Liver (tissue), 9 donors: Measurements from ENCODE around the gene RANBP3. TPM values are rescaled to one million over a fixed set of nuclear protein-coding genes. Genes with fewer than 3 reads are reported as not detected.

Experiments used
- DNase-seq: peaks from one replicate; pipeline ENCODE4 v3.0.0-alpha.2; 2017; ENCODE audit warnings: low spot score
- H3K27ac ChIP-seq, 2 donors: one replicate each; pipeline ENCODE4 v1.7.0; 2013; ENCODE audit warnings: inconsistent platforms in 2 of 2, low read length in 2 of 2, control low read depth in 1 of 2, low read depth in 1 of 2, mild to moderate bottlenecking in 1 of 2
- H3K27me3 ChIP-seq, 4 donors: one replicate each; pipeline versions ENCODE4 v1.6.1 to v1.7.0; 2013; ENCODE audit warnings: low read length in 3 of 4, inconsistent platforms in 1 of 4, mild to moderate bottlenecking in 1 of 4, moderate library complexity in 1 of 4; ENCODE audit not compliant: control insufficient read depth in 4 of 4, insufficient read depth in 4 of 4
- H3K36me3 ChIP-seq, 4 donors: one replicate each; pipeline versions ENCODE4 v1.6.1 to v1.7.0; 2013; ENCODE audit warnings: low read length in 3 of 4, mild to moderate bottlenecking in 3 of 4, low read depth in 1 of 4, moderate library complexity in 1 of 4; ENCODE audit not compliant: control insufficient read depth in 4 of 4, insufficient read depth in 3 of 4
- H3K4me1 ChIP-seq, 4 donors: one replicate each; pipeline versions ENCODE4 v1.6.1 to v1.7.0; 2013; ENCODE audit warnings: low read length in 3 of 4, mild to moderate bottlenecking in 3 of 4, moderate library complexity in 1 of 4; ENCODE audit not compliant: control insufficient read depth in 4 of 4, insufficient read depth in 4 of 4
- H3K4me3 ChIP-seq, 3 donors: one replicate each; pipeline versions ENCODE4 v1.6.1 to v1.7.0; 2013; ENCODE audit warnings: low read length in 3 of 3, control low read depth in 1 of 3, low read depth in 1 of 3, mild to moderate bottlenecking in 1 of 3
- H3K9ac ChIP-seq, 2 donors: one replicate each; pipeline ENCODE4 v1.7.0; 2013; ENCODE audit warnings: low read length in 2 of 2, mild to moderate bottlenecking in 2 of 2, moderate library complexity in 2 of 2, control low read depth in 1 of 2, low read depth in 1 of 2
- H3K9me3 ChIP-seq, 4 donors: one replicate each; pipeline versions ENCODE4 v1.6.1 to v1.7.0; 2013; ENCODE audit warnings: low read length in 3 of 4; ENCODE audit not compliant: control insufficient read depth in 4 of 4
- ATF3 ChIP-seq: IDR thresholded peaks from 2 replicates; pipeline ENCODE4 v1.6.1; 2016; ENCODE audit warnings: antibody characterized with exemption
- CTCF ChIP-seq: fragments of 150-350 bp; IDR thresholded peaks from 2 replicates; pipeline ENCODE4 v1.5.1; 2017; ENCODE audit warnings: improper control_type of control experiment, low read depth, low read length; ENCODE audit not compliant: missing input control
- FOXA1 ChIP-seq: IDR thresholded peaks from 2 replicates; pipeline ENCODE4 v1.6.1; 2016; ENCODE audit warnings: antibody characterized with exemption
- FOXA2 ChIP-seq: IDR thresholded peaks from 2 replicates; pipeline ENCODE4 v1.6.1; 2016; ENCODE audit warnings: antibody characterized with exemption
- HNF4G ChIP-seq: IDR thresholded peaks from 2 replicates; pipeline ENCODE4 v1.6.1; 2016; ENCODE audit warnings: antibody characterized with exemption
- JUND ChIP-seq, 2 donors: IDR thresholded peaks; 2 replicates each; pipeline ENCODE4 v1.6.1; 2016; ENCODE audit warnings: antibody characterized with exemption in 2 of 2
- NR2F2 ChIP-seq: IDR thresholded peaks from 2 replicates; pipeline ENCODE4 v1.6.1; 2016; ENCODE audit warnings: antibody characterized with exemption
- RAD21 ChIP-seq, 2 donors: IDR thresholded peaks; 2 replicates each; pipeline ENCODE4 v1.6.1; 2016; ENCODE audit warnings: antibody characterized with exemption in 2 of 2, mild to moderate bottlenecking in 2 of 2
- REST ChIP-seq: IDR thresholded peaks from 2 replicates; pipeline ENCODE4 v1.6.1; 2016; ENCODE audit warnings: antibody characterized with exemption, mild to moderate bottlenecking
- RXRA ChIP-seq, 2 donors: IDR thresholded peaks; 2 replicates each; pipeline ENCODE4 v1.6.1; 2017 to 2018; ENCODE audit warnings: antibody characterized with exemption in 2 of 2, mild to moderate bottlenecking in 1 of 2
- SP1 ChIP-seq: IDR thresholded peaks from 2 replicates; pipeline ENCODE4 v1.6.1; 2018; ENCODE audit warnings: antibody characterized with exemption, mild to moderate bottlenecking
- YY1 ChIP-seq: IDR thresholded peaks from 2 replicates; pipeline ENCODE4 v1.6.1; 2016; ENCODE audit warnings: antibody characterized with exemption, mild to moderate bottlenecking
- WGBS: extraction: QIAGEN DNeasy Blood & Tissue Kit; methylation state at CpG from one replicate; pipeline ENCODE4 v1.1.7; 2013; 5-methylcytosine and 5-hydroxymethylcytosine counted together
- polyA plus RNA-seq, 2 donors: library from polyadenylated mRNA; stranded (reverse) in 1 of 2; unstranded in 1 of 2; fragments of 200-250 nt in 1 of 2; fragments of >200 nt in 1 of 2; fragmentation: Nextera tagmentation in 1 of 2; extraction: Ambion mirVana in 1 of 2; gene quantifications; one replicate each; pipeline versions ENCODE4 v1.2.1 to v1.2.3, GENCODE V29; 2013 to 2015
- total RNA-seq, 2 donors: library from RNA; depleted of rRNA; stranded (reverse); fragments of >200 nt; gene quantifications; one replicate each; pipeline ENCODE4 v1.2.3, GENCODE V29; 2014
- donor health status: healthy.
- donor health status: healthy.
- donor health status: healthy.
- donor health status: healthy.
- donor health status: healthy.

The RANBP3 gene
- total and polyA plus RNA-seq, 4 donors, result 10.0 to 23.3 (median 20.7) TPM

GRCh38 chr19:5908773-5909442, 69.0 kb downstream of the RANBP3 start:
- no peak overlapping the region for H3K9ac ChIP-seq
- H3K36me3 ChIP-seq, result peaks cover 0 to 14% (median 2%) of the 10 kb centered on the region in 4 donors
- H3K9me3 ChIP-seq, result no peaks in the 10 kb centered on the region
- H3K27ac ChIP-seq, result peak overlapping the region; percentile 4 to 12
- H3K4me1 ChIP-seq, result peaks cover 4 to 30% (median 22%) of the 10 kb centered on the region in 4 donors
- no peak overlapping the region for H3K4me3 ChIP-seq
- 62% methylated on average over 14 of the region's 14 CpGs for WGBS
- TF ChIP-seq NR2F2, result no peak
- TF ChIP-seq REST, result no peak
- no peak for TF ChIP-seq HNF4G
- no peak for TF ChIP-seq RAD21 (IDR thresholded peaks at IDR 0.05)
- TF ChIP-seq JUND (IDR thresholded peaks at IDR 0.05), result no peak
- TF ChIP-seq FOXA1, result no peak
- TF ChIP-seq CTCF, result no peak
- no peak for TF ChIP-seq SP1
- H3K27me3 ChIP-seq, result no peaks in the 10 kb centered on the region
- DNase-seq, result no peak

- H3K36me3 ChIP-seq, result peaks cover 0 to 14% (median 2%) of the 10 kb centered on the region in 4 donors
- 75% methylated on average over 5 of the region's 5 CpGs for WGBS
- H3K27ac ChIP-seq, result no peak overlapping the region
- H3K27me3 ChIP-seq, result no peaks in the 10 kb centered on the region
- H3K4me1 ChIP-seq, result peaks cover 3 to 36% (median 28%) of the 10 kb centered on the region in 4 donors
- no peak for TF ChIP-seq SP1
- TF ChIP-seq ATF3, result no peak
- no peak for TF ChIP-seq FOXA2
- TF ChIP-seq RXRA (IDR thresholded peaks at IDR 0.05), result no peak
- TF ChIP-seq YY1, result no peak
- no peak for TF ChIP-seq REST
- no peaks in the 10 kb centered on the region for H3K9me3 ChIP-seq
- H3K4me3 ChIP-seq, result no peak overlapping the region
- no peak for DNase-seq
- no peak overlapping the region for H3K9ac ChIP-seq
Observed at GRCh38 chr19:5907241-5907640, 70.7 kb downstream of the RANBP3 start.
